22Rv1 (cell line): ENCODE measurements around the gene GCN1.
"Not testable (repeated sequence)": the region's sequence is repeated elsewhere in the genome, so short reads cannot be mapped to it uniquely, and the experiment has no call there.

Experiments used
- H3K27ac ChIP-seq: fragments of 450-650 bp; 2 replicates; pipeline ENCODE4 v1.5.1; 2017
- ZFX ChIP-seq: fragments of 450-650 bp; IDR thresholded peaks from 2 replicates; pipeline ENCODE4 v1.6.1; 2017; ENCODE audit warnings: antibody characterized with exemption, borderline replicate concordance
- TF ChIP-seq, protein P1 (sequence below): fragments of 450-650 bp; IDR thresholded peaks from 2 replicates; pipeline ENCODE4 v1.5.1; 2017; ENCODE audit warnings: mild to moderate bottlenecking

Gene GCN1

DNA sequence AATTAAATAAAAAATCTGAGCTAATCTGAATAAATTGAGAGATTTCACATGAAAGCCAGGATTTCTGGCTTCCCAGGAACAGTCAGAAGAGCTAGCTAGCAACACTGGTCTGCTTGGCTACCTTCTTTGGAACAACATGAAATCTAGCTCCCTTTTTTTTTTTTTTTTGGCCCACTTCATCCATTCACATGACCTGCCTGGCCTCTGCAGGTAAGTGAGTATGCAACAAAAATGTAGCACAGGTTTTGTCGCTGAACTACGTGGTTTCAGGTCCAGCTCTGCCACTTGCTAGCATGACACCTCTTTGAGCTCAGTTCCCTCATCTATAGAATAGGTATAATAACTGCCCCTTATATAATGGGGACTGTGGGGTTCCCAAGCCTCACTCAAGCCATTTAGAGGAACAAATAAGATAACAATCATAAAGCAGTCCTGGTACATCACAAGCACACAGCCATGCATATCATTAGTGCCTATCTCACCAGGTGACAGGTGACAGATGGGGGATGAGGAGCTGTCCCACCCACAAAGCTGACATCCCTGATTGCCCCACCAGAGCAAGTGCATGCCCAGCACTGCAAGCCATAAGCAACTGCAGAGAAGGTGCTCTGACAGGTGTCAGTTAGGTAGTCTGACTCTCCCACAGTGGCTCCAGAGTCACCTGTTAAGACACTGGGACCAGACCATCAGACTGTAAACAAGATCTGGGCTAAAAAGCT lies 45.4 kb upstream of the GCN1 start:
- TF ChIP-seq, protein P1, sequence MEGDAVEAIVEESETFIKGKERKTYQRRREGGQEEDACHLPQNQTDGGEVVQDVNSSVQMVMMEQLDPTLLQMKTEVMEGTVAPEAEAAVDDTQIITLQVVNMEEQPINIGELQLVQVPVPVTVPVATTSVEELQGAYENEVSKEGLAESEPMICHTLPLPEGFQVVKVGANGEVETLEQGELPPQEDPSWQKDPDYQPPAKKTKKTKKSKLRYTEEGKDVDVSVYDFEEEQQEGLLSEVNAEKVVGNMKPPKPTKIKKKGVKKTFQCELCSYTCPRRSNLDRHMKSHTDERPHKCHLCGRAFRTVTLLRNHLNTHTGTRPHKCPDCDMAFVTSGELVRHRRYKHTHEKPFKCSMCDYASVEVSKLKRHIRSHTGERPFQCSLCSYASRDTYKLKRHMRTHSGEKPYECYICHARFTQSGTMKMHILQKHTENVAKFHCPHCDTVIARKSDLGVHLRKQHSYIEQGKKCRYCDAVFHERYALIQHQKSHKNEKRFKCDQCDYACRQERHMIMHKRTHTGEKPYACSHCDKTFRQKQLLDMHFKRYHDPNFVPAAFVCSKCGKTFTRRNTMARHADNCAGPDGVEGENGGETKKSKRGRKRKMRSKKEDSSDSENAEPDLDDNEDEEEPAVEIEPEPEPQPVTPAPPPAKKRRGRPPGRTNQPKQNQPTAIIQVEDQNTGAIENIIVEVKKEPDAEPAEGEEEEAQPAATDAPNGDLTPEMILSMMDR, result no peak
- TF ChIP-seq ZFX, result no peak
- no peak overlapping the region for H3K27ac ChIP-seq

DNA sequence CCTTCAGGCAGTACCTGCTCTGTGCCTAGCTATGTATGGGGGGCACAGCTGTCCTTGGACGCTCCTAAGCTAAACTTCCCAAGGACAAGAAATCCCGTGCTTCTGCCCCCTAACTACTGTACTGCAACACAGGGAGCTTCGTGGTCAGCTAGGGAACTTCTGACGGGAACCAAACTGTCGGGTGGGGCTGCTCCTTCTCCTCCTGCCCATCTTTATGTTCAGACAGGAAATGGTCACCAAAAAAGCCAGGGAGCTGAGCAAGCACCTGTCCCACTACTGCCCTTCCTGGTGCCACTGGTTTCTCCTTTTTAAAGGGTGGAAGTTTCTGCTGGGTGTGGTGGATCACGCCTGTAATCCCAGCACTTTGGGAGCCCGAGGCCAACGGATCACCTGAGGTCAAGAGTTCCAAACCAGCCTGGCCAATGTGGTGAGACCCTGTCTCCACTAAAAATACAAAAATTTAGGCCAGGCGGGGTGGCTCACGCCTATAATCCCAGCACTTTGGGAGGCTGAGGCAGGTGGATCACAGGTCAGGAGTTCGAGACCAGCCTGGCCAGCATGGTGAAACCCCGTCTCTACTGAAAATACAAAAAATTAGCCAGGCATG lies 44.4 kb upstream of the GCN1 start:
- H3K27ac ChIP-seq, result no peak overlapping the region
- TF ChIP-seq, protein P1, result no peak
- no peak for TF ChIP-seq ZFX

DNA sequence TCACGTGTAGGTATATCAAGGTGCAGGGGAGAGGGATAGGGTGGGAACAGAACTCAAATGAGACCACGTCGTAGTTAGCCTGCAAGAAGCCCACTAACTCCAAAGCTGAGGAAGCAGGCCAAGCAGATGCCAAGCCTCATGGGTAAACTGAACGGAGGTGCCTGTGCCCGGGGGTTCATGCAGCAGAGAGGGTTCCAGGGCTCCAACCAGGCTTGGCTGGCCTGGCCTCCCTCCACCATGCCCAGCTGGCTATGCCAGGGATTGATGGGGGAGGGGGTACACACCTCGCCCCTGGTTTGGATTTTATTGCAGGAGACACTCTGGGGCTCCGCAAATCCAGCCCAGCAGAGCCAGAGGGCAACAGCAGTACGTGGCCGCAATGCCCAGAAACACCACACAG lies 43.7 kb upstream of the GCN1 start:
- TF ChIP-seq, protein P1, result no peak
- no peak for TF ChIP-seq ZFX
- no peak overlapping the region for H3K27ac ChIP-seq

- no peak overlapping the region for H3K27ac ChIP-seq
- TF ChIP-seq, protein P1, result no peak
- no peak for TF ChIP-seq ZFX
Measured at GRCh38 chr12:120237360-120238171, 43.1 kb upstream of the GCN1 start.

DNA sequence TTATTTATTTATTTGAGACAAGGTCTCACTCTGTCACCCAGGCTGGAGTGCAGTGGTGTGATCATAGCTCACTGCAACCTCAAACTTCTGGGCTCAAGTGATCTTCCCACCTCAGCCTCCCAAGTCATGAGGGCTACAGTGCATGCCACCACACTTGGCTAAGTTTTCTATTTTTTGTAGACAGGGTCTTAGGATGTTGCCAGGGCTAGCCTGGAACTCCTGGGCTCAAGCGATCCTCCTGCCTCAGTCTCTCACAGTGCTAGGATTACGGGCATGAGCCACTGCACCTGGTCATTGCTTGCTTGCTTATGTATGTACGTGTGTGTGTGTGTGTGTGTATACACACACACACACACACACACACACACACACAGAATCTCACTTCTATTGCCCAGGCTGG lies 42.3 kb upstream of the GCN1 start:
- not testable (repeated sequence) for H3K27ac ChIP-seq

- peak overlapping the region; percentile 71 for H3K27ac ChIP-seq
- TF ChIP-seq ZFX, result no peak
- TF ChIP-seq, protein P1, result peak; percentile 9; the same call in 1 of the 2 replicates
Measured at GRCh38 chr12:120235369-120236323, 41.1 kb upstream of the GCN1 start.
